Measurements from ENCODE around the gene LYRM4.

GRCh38 chr6:5241252-5241651, 19.5 kb downstream of the LYRM4 start:
- TF ChIP-seq CTCF (conservative IDR thresholded peaks at IDR 0.05; ENCODE audit: low read depth in 2 of 2) (no peak), EZH2phosphoT487 (IDR thresholded peaks at IDR 0.05; ENCODE audit: unreplicated experiment) (no peak)
